AG10803 (cell line): ENCODE results near the gene FUT8.
"Not testable (repeated sequence)": the region's sequence is repeated elsewhere in the genome, so short reads cannot be mapped to it uniquely, and the experiment has no call there.

Experiments
- DNase-seq: peaks from one replicate; pipeline ENCODE4 v3.0.0; 2010; ENCODE audit warnings: low read depth
- H3K4me3 ChIP-seq: 2 replicates; pipeline ENCODE4 v1.5.1; 2011; ENCODE audit warnings: mild to moderate bottlenecking, low read length, control low read depth
- CTCF ChIP-seq: conservative IDR thresholded peaks from 2 replicates; pipeline ENCODE4 v1.5.1; 2011; ENCODE audit warnings: mild to moderate bottlenecking, low read length, control low read depth, inconsistent platforms

The FUT8 gene

GRCh38 chr14:65703521-65703920 lies 291.0 kb downstream of the FUT8 start:
- no peak for DNase-seq
- no peak overlapping the region for H3K4me3 ChIP-seq
- TF ChIP-seq CTCF, result no peak

- no peak overlapping the region for H3K4me3 ChIP-seq
- no peak for TF ChIP-seq CTCF
- DNase-seq, result peak; percentile 56
Observed at GRCh38 chr14:65703996-65704395, 291.5 kb downstream of the FUT8 start.

- no peak for TF ChIP-seq CTCF
- H3K4me3 ChIP-seq, result no peak overlapping the region
- DNase-seq, result peak; percentile 64
Observed at GRCh38 chr14:65704437-65704836, 291.9 kb downstream of the FUT8 start.

DNA sequence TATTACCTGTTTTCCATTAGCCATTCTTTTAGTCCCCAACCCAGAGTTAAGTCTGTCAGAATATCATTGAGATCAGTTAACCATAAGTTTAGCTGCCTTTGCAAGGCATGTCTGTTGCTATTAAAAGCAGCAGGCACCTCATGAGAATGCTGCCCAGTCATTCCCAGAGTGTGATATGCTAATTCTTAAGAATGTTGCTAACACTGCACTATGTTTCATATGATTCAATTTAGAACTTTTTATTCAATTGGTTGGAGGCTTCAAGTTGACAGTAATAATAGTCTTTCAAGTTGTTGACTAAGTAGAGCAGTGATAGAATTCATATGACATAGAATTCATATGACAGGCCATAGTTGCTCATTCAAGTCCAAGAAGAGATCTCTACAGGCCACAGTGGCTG lies 292.3 kb downstream of the FUT8 start:
- DNase-seq, result peak; percentile 33
- no peak for TF ChIP-seq CTCF
- H3K4me3 ChIP-seq, result no peak overlapping the region

- H3K4me3 ChIP-seq, result no peak overlapping the region
- peak; percentile 43 for DNase-seq
Observed at GRCh38 chr14:65709576-65709975, 297.0 kb downstream of the FUT8 start.

GRCh38 chr14:65716813-65717212 lies 304.3 kb downstream of the FUT8 start:
- H3K4me3 ChIP-seq, DNase-seq: not testable (repeated sequence)

More at GRCh38 chr14:65709576-65709975, 297.0 kb downstream of the FUT8 start:
- no peak for TF ChIP-seq CTCF

GRCh38 chr14:65717384-65717915 lies 304.9 kb downstream of the FUT8 start:
- H3K4me3 ChIP-seq, DNase-seq: not testable (repeated sequence)

GRCh38 chr14:65718629-65719028 lies 306.1 kb downstream of the FUT8 start:
- TF ChIP-seq CTCF, result no peak
- no peak for DNase-seq
- no peak overlapping the region for H3K4me3 ChIP-seq
